ENCODE data around the gene TP63.

TP63 gene

DNA sequence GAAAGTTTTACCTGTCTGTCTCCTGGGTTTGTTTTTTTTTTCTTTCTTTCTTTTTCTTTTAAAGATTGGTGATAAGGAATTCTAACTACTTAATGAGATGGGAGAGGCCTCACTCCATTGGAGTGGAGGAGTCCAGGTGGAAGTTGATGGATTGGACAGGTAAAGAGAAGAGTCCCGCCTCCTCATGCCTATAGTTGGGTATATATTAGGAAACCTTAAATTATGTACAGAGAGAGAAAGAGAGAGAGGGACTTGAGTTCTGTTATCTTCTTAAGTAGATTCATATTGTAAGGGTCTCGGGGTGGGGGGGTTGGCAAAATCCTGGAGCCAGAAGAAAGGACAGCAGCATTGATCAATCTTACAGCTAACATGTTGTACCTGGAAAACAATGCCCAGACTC is 158.2 kb downstream of the TP63 start:
- Histone ChIP-seq H3K79me2 (no peaks in the 10 kb centered on the region), H3K36me3 (ENCODE audit: control insufficient read depth, insufficient read depth, low read length) (no peaks in the 10 kb centered on the region), H3K4me3 (ENCODE audit: low read depth, low read length) (no peak overlapping the region), H3K9me3 (ENCODE audit: control insufficient read depth, low read length) (no peaks in the 10 kb centered on the region), H3K4me1 (no peaks in the 10 kb centered on the region), H3K27ac (no peak overlapping the region), H3K27me3 (ENCODE audit: control insufficient read depth, insufficient read depth, low read length) (no peaks in the 10 kb centered on the region), H3K4me2 (ENCODE audit: low read length) (no peak overlapping the region), H2AFZ (no peak overlapping the region), H3K9ac (no peak overlapping the region)
- TF ChIP-seq, protein P1, sequence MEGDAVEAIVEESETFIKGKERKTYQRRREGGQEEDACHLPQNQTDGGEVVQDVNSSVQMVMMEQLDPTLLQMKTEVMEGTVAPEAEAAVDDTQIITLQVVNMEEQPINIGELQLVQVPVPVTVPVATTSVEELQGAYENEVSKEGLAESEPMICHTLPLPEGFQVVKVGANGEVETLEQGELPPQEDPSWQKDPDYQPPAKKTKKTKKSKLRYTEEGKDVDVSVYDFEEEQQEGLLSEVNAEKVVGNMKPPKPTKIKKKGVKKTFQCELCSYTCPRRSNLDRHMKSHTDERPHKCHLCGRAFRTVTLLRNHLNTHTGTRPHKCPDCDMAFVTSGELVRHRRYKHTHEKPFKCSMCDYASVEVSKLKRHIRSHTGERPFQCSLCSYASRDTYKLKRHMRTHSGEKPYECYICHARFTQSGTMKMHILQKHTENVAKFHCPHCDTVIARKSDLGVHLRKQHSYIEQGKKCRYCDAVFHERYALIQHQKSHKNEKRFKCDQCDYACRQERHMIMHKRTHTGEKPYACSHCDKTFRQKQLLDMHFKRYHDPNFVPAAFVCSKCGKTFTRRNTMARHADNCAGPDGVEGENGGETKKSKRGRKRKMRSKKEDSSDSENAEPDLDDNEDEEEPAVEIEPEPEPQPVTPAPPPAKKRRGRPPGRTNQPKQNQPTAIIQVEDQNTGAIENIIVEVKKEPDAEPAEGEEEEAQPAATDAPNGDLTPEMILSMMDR (IDR thresholded peaks at IDR 0.05) = no peak

DNA sequence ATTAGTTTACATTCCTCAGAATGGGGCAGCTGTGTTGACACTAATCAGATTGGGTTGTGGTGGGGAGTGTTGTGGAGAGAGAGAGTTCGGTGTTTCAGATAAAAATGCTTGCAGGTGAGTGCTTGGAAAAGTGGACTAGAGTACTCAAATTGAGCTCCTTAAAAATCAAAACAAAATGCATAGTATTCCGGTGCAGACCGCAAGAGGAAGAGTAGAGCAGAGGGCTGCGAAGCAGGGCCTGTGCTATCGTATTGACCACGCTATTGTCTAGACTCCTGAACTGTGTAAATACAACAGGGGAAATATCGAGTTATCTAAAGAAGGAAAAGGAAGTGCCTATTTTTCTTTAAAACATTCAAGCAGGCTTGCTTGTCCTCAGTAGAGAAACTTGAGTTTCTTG is 159.5 kb downstream of the TP63 start:
- TF ChIP-seq, protein P1 (IDR thresholded peaks at IDR 0.05) = no peak
- H3K9ac ChIP-seq = no peak overlapping the region
- H3K4me3 ChIP-seq (ENCODE audit: low read depth, low read length) = no peak overlapping the region
- H3K4me2 ChIP-seq (ENCODE audit: low read length) = no peak overlapping the region
- H3K27me3 ChIP-seq (ENCODE audit: control insufficient read depth, insufficient read depth, low read length) = no peaks in the 10 kb centered on the region
- no peak overlapping the region for H2AFZ ChIP-seq
- H3K9me3 ChIP-seq (ENCODE audit: control insufficient read depth, low read length) = no peaks in the 10 kb centered on the region
- H3K79me2 ChIP-seq = no peaks in the 10 kb centered on the region
- H3K36me3 ChIP-seq (ENCODE audit: control insufficient read depth, insufficient read depth, low read length) = no peaks in the 10 kb centered on the region
- no peaks in the 10 kb centered on the region for H3K4me1 ChIP-seq
- H3K27ac ChIP-seq = no peak overlapping the region

DNA sequence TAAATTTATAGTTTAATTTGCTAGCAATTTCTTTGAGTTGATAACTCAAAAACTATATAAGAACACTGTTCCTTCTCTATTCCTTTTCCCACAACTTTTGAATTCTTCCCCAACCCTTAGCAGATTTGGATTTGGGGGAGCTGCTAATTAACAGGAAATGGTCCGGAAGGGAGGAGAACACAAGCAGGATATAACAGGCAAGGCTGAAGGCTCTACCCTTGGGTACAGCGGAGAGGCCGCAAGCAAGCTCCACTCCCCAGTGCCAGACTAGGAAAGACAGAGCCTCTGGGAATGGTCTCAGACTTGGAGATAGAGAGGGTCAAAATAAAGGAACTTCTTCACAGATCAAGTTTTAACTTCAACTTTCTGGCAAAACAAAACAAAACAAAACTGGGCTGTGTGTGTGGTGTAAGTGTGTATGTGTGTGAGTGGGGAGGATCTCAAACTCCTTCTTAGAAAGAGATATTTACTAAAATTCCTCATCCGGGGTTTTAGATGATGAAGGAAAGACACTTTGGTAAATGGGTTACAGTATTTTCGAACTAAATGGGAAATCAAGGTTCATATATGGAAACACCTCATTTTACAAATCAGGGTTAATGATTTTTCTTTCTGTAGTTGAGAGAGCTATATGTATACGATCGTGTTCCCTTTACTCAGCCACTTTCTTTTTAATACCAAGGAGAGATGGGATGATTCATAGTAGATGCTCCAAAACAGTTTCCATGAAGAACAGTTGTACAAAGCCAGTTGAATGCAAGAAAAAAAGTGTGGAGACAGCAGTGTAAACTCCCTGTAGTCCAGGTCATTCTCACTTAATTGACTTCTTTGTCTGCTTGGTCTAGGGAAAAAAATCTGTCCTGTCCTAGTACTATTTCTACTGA is 161.1 kb downstream of the TP63 start:
- H2AFZ ChIP-seq = no peak overlapping the region
- no peak overlapping the region for H3K9ac ChIP-seq
- TF ChIP-seq, protein P1 (IDR thresholded peaks at IDR 0.05) = no peak
- no peaks in the 10 kb centered on the region for H3K9me3 ChIP-seq (ENCODE audit: control insufficient read depth, low read length)
- H3K79me2 ChIP-seq = no peaks in the 10 kb centered on the region
- no peak overlapping the region for H3K27ac ChIP-seq
- no peaks in the 10 kb centered on the region for H3K27me3 ChIP-seq (ENCODE audit: control insufficient read depth, insufficient read depth, low read length)
- H3K36me3 ChIP-seq (ENCODE audit: control insufficient read depth, insufficient read depth, low read length) = no peaks in the 10 kb centered on the region
- no peaks in the 10 kb centered on the region for H3K4me1 ChIP-seq
- H3K4me2 ChIP-seq (ENCODE audit: low read length) = no peak overlapping the region
- H3K4me3 ChIP-seq (ENCODE audit: low read depth, low read length) = no peak overlapping the region

DNA sequence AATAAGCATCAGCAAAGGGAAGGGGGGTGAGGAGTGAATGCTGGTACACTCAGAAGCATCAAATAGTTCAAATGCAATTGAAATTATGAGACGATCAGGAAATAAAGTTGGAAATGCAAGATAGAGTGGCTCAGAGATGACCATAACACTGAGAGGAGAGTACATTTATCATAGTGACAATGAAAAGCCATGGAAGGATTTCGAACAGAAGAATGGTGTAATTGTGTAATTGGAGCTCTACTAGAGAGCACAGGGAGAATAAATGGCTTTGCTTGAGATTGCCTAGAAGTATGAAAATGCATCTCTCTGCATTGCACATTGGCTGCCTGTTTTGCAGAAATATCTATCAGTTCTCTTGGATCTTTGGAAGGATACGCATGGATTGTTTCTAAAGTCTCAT is 163.3 kb downstream of the TP63 start:
- TF ChIP-seq, protein P1 (IDR thresholded peaks at IDR 0.05) = no peak
- Histone ChIP-seq H3K4me2 (ENCODE audit: low read length) (no peak overlapping the region), H3K4me1 (no peaks in the 10 kb centered on the region)

More for the DNA sequence above, 163.3 kb downstream of the TP63 start:
- no peak overlapping the region for H3K9ac ChIP-seq
- no peak overlapping the region for H2AFZ ChIP-seq
- no peaks in the 10 kb centered on the region for H3K79me2 ChIP-seq
- no peak overlapping the region for H3K4me3 ChIP-seq (ENCODE audit: low read depth, low read length)
- no peaks in the 10 kb centered on the region for H3K27me3 ChIP-seq (ENCODE audit: control insufficient read depth, insufficient read depth, low read length)
- H3K27ac ChIP-seq = no peak overlapping the region
- H3K9me3 ChIP-seq (ENCODE audit: control insufficient read depth, low read length) = no peaks in the 10 kb centered on the region
- no peaks in the 10 kb centered on the region for H3K36me3 ChIP-seq (ENCODE audit: control insufficient read depth, insufficient read depth, low read length)
